Right lobe of liver (tissue), 6 donors: ENCODE data around the gene LIMCH1. TPM values are rescaled to one million over a fixed set of nuclear protein-coding genes. Genes with fewer than 3 reads are reported as not detected.
"Not testable (repeated sequence)": the region's sequence is repeated elsewhere in the genome, so short reads cannot be mapped to it uniquely, and the experiment has no call there.

ENCODE experiments used
- ATAC-seq, 4 donors: fragments of 200-7000 bp; cut with Tn5 transposase; one replicate each; pipeline ENCODE4 v1.9.1; 2020; ENCODE audit warnings: mild to moderate bottlenecking in 4 of 4, moderate library complexity in 4 of 4
- DNase-seq, 3 donors: peaks; one replicate each; pipeline ENCODE4 v3.0.0-alpha.2; 2020
- H3K27ac ChIP-seq, 3 donors: fragments of 200-600 bp; one replicate each; pipeline ENCODE4 v1.8.0; 2022
- H3K27me3 ChIP-seq, 2 donors: fragments of 200-600 bp; one replicate each; pipeline ENCODE4 v1.8.0; 2022
- H3K36me3 ChIP-seq, 4 donors: fragments of 200-600 bp; sonication (generic) in 1 of 4; one replicate each; pipeline versions ENCODE4 v1.5.1 to v1.8.0; 2017 to 2022; ENCODE audit warnings: control low read depth in 1 of 4
- H3K4me1 ChIP-seq, 4 donors: fragments of 200-600 bp; sonication (generic) in 1 of 4; one replicate each; pipeline versions ENCODE4 v1.5.1 to v1.8.0; 2017 to 2022; ENCODE audit warnings: control low read depth in 1 of 4
- H3K4me3 ChIP-seq, 3 donors: fragments of 200-600 bp; one replicate each; pipeline ENCODE4 v1.8.0; 2022
- H3K9me3 ChIP-seq, 4 donors: fragments of 200-600 bp; sonication (generic) in 1 of 4; one replicate each; pipeline versions ENCODE4 v1.5.1 to v1.8.0; 2017 to 2022; ENCODE audit warnings: control low read depth in 1 of 4
- CTCF ChIP-seq, 4 donors: fragments of 200-600 bp in 3 of 4; fragments of 450-650 bp in 1 of 4; IDR thresholded peaks; one replicate each; pipeline versions ENCODE4 v1.5.1 to v1.8.0; 2016 to 2022; ENCODE audit warnings: antibody characterized with exemption in 4 of 4, mild to moderate bottlenecking in 2 of 4
- POLR2A ChIP-seq: fragments of 450-650 bp; IDR thresholded peaks from one replicate; pipeline ENCODE4 v1.6.1; 2017; ENCODE audit warnings: antibody characterized with exemption, mild to moderate bottlenecking
- WGBS: methylation state at CpG from one replicate; pipeline ENCODE4 v1.1.6; 2018; ENCODE audit warnings: low coverage, low lambda C conversion rate; ENCODE audit not compliant: insufficient coverage; ENCODE audit errors: missing lambda C conversion rate; 5-methylcytosine and 5-hydroxymethylcytosine counted together
- intact Hi-C, 2 donors: fragments of 100-400 bp; cut with DNase I; formaldehyde crosslinking; loops; one replicate each; pipeline versions ENCODE4 v1.11.2 to v1.14.1; 2022
- total RNA-seq, 6 experiments: library from RNA; depleted of rRNA in 2 of 6; stranded (reverse); fragments of >200 nt in 2 of 6; fragmentation: NEBNext Ultra II Directional in 3 of 6; extraction: Animal tissue kit (Norgen Biotek cat#: 25700) in 3 of 6; gene quantifications; one replicate each; pipeline versions ENCODE4 v1.1.0 to v1.2.4, GENCODE V29; 2016 to 2023
- donor health status: DM: no; HTN: yes; CAD: no.
- donor health status: DM: no; HTN: no; CAD: no.
- donor health status: DM: no; HTN: no; CAD: no.
- donor health status: DM: no; HTN: yes; CAD: no.
- donor health status: DM: no; HTN: yes; CAD: no.

LIMCH1 gene
- total RNA-seq, 6 experiments from 2014 or later = 8.3 to 26.9 (median 12.9) TPM

- intact Hi-C loops = loop anchor here in 1 of 2 donors (10.0 kb wide), 1 partner anchor 362 kb away; no protein-coding TSS in a partner anchor
- Histone ChIP-seq H3K36me3 (peaks cover 0 to 6% (median 1%) of the 10 kb centered on the region in 4 donors), H3K27me3 (no peaks in the 10 kb centered on the region), H3K4me1 (peaks cover 0 to 12% (median 0%) of the 10 kb centered on the region in 4 donors), H3K9me3 (no peaks in the 10 kb centered on the region), H3K27ac (no peak overlapping the region), H3K4me3 (no peak overlapping the region)
- ATAC-seq = no peak
- WGBS = 50% methylated on average over 1 of the region's 1 CpG
- TF ChIP-seq POLR2A (no peak), CTCF (IDR thresholded peaks at IDR 0.05) (no peak)
- no peak for DNase-seq
Measured at GRCh38 chr4:41646862-41647261, 108.9 kb downstream of the LIMCH1 start.

GRCh38 chr4:41647383-41647782, 109.4 kb downstream of the LIMCH1 start:
- Histone ChIP-seq H3K4me3 (no peak overlapping the region), H3K27ac (no peak overlapping the region), H3K27me3 (no peaks in the 10 kb centered on the region), H3K9me3 (no peaks in the 10 kb centered on the region), H3K36me3 (peaks cover 0 to 6% (median 1%) of the 10 kb centered on the region in 4 donors), H3K4me1 (peaks cover 0 to 12% (median 0%) of the 10 kb centered on the region in 4 donors)
- ATAC-seq (no peak), DNase-seq (no peak)
- intact Hi-C loops = loop anchor here in 1 of 2 donors (10.0 kb wide), 1 partner anchor 363 kb away; no protein-coding TSS in a partner anchor
- 75% methylated on average over 3 of the region's 3 CpGs for WGBS
- no peak for TF ChIP-seq CTCF (IDR thresholded peaks at IDR 0.05)

- intact Hi-C loops, DNase-seq, H3K4me3 ChIP-seq, H3K27ac ChIP-seq, H3K4me1 ChIP-seq, H3K27me3 ChIP-seq, H3K9me3 ChIP-seq: not testable (repeated sequence)
- H3K36me3 ChIP-seq = peaks cover 0 to 13% (median 1%) of the 10 kb centered on the region in 4 donors
- ATAC-seq = peak in 1 of 4 donors; percentile 34
Measured at GRCh38 chr4:41651150-41651549, 113.2 kb downstream of the LIMCH1 start.

DNA sequence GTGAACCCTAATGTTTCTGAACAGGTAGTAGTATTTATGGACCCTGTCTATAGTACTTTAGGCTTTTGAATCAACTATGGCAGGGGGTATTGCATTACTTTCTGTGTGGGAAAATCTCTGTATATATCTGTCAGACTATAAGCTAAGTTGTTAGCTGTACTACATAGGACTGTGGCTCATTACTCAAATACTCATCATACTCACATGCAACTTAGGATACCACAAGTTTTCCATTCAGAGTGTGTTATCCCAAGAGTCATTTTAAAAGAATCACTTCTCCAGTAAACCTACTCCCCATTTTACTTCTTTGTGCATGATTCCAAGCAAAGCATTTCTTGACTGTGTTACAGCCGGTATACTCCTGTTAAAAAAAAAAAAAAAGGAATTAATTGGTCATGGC, 115.0 kb downstream of the LIMCH1 start:
- no peaks in the 10 kb centered on the region for H3K4me1 ChIP-seq
- 91% methylated on average over 1 of the region's 1 CpG for WGBS
- no peak overlapping the region for H3K27ac ChIP-seq
- ATAC-seq = no peak
- no peaks in the 10 kb centered on the region for H3K9me3 ChIP-seq
- DNase-seq = no peak
- intact Hi-C loops = no loop called here
- H3K36me3 ChIP-seq = peaks cover 0 to 7% (median 1%) of the 10 kb centered on the region in 4 donors
- TF ChIP-seq CTCF (IDR thresholded peaks at IDR 0.05) = no peak
- H3K27me3 ChIP-seq = no peaks in the 10 kb centered on the region
- no peak overlapping the region for H3K4me3 ChIP-seq

DNA sequence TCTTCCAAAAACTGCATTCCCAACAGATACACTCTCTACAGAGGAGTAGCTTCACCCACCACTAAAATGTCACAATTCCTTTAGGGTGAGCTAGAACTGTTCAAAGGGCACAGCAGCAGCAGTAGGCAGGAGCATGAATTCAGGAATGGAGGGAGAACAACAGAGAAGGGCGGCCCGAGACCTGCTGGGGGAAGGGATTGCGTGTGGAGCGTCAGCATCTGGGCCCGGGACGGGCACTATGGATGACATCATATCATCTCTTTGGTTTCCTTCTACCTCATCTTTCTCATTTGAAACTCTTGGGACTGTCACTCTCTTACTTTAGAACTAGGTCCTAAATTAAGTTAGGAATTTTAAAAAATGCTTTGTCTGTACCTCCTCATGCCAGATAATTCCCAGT, 115.6 kb downstream of the LIMCH1 start:
- ATAC-seq = no peak
- intact Hi-C loops = no loop called here
- Histone ChIP-seq H3K4me1 (no peaks in the 10 kb centered on the region), H3K4me3 (no peak overlapping the region), H3K27ac (no peak overlapping the region), H3K9me3 (no peaks in the 10 kb centered on the region), H3K36me3 (peaks cover 0 to 7% (median 1%) of the 10 kb centered on the region in 4 donors), H3K27me3 (no peaks in the 10 kb centered on the region)
- no peak for DNase-seq
- 85% methylated on average over 6 of the region's 6 CpGs for WGBS
- TF ChIP-seq CTCF (IDR thresholded peaks at IDR 0.05) (no peak), POLR2A (no peak)
